DND-41 (cell line): Measurements from ENCODE around the gene HECTD1.

Experiments
- CTCF ChIP-seq: IDR thresholded peaks from 2 replicates; pipeline ENCODE4 v1.5.1; 2012; ENCODE audit warnings: borderline replicate concordance, low read length, moderate library complexity, mild to moderate bottlenecking; ENCODE audit not compliant: poor library complexity, severe bottlenecking; ENCODE audit errors: extremely low read depth
- EZH2 ChIP-seq: IDR thresholded peaks from 3 replicates; pipeline ENCODE4 v1.6.1; 2012; ENCODE audit warnings: borderline replicate concordance, low read depth, mild to moderate bottlenecking, moderate library complexity, low read length, inconsistent platforms; ENCODE audit not compliant: severe bottlenecking

GRCh38 chr14:31164115-31164514, 43.5 kb downstream of the HECTD1 start:
- no peak for TF ChIP-seq CTCF
- no peak for TF ChIP-seq EZH2
